ENCODE measurements around the gene TLCD2.
"Not testable (repeated sequence)": the region's sequence is repeated elsewhere in the genome, so short reads cannot be mapped to it uniquely, and the experiment has no call there.

TLCD2 gene

GRCh38 chr17:1746975-1747543 is 36.9 kb upstream of the TLCD2 start:
- peaks cover 0 to 12% of the 10 kb centered on the region in 2 donors for H3K4me1 ChIP-seq (ENCODE audit: control insufficient read depth in 2 of 2, insufficient read depth in 2 of 2, low read length in 2 of 2)
- no peaks in the 10 kb centered on the region for H3K27me3 ChIP-seq (ENCODE audit: control insufficient read depth in 2 of 2, insufficient read depth in 2 of 2, low read length in 2 of 2)
- H3K9me3 ChIP-seq (ENCODE audit: control insufficient read depth in 2 of 2, low read length in 2 of 2): no peaks in the 10 kb centered on the region
- no peak overlapping the region for H3K27ac ChIP-seq (ENCODE audit: low read depth in 2 of 2, low read length in 2 of 2)
- H3K36me3 ChIP-seq (ENCODE audit: control insufficient read depth in 2 of 2, insufficient read depth in 2 of 2, low read length in 2 of 2): no peaks in the 10 kb centered on the region
- peak overlapping the region in 1 of 2 donors; percentile 4 for H3K9ac ChIP-seq (ENCODE audit: low read depth in 1 of 2, low read length in 2 of 2)
- no peak overlapping the region for H3K4me3 ChIP-seq (ENCODE audit: low read length in 2 of 2)

GRCh38 chr17:1745513-1746020 is 35.4 kb upstream of the TLCD2 start:
- Histone ChIP-seq H3K9me3 (ENCODE audit: control insufficient read depth in 2 of 2, low read length in 2 of 2) (no peaks in the 10 kb centered on the region), H3K4me1 (ENCODE audit: control insufficient read depth in 2 of 2, insufficient read depth in 2 of 2, low read length in 2 of 2) (peaks cover 0 to 8% of the 10 kb centered on the region in 2 donors), H3K9ac (ENCODE audit: low read depth in 1 of 2, low read length in 2 of 2) (no peak overlapping the region), H3K36me3 (ENCODE audit: control insufficient read depth in 2 of 2, insufficient read depth in 2 of 2, low read length in 2 of 2) (no peaks in the 10 kb centered on the region), H3K27ac (ENCODE audit: low read depth in 2 of 2, low read length in 2 of 2) (no peak overlapping the region), H3K27me3 (ENCODE audit: control insufficient read depth in 2 of 2, insufficient read depth in 2 of 2, low read length in 2 of 2) (no peaks in the 10 kb centered on the region), H3K4me3 (ENCODE audit: low read length in 2 of 2) (no peak overlapping the region)

GRCh38 chr17:1744551-1745512 is 34.7 kb upstream of the TLCD2 start:
- Histone ChIP-seq H3K9ac (ENCODE audit: low read depth in 1 of 2, low read length in 2 of 2) (no peak overlapping the region), H3K4me1 (ENCODE audit: control insufficient read depth in 2 of 2, insufficient read depth in 2 of 2, low read length in 2 of 2) (peaks cover 0 to 8% of the 10 kb centered on the region in 2 donors)

GRCh38 chr17:1743088-1743439 is 32.9 kb upstream of the TLCD2 start:
- Histone ChIP-seq H3K4me3 (ENCODE audit: low read length in 2 of 2) (no peak overlapping the region), H3K9ac (ENCODE audit: low read depth in 1 of 2, low read length in 2 of 2) (no peak overlapping the region), H3K27me3 (ENCODE audit: control insufficient read depth in 2 of 2, insufficient read depth in 2 of 2, low read length in 2 of 2) (no peaks in the 10 kb centered on the region), H3K4me1 (ENCODE audit: control insufficient read depth in 2 of 2, insufficient read depth in 2 of 2, low read length in 2 of 2) (peaks cover 0 to 8% of the 10 kb centered on the region in 2 donors), H3K9me3 (ENCODE audit: control insufficient read depth in 2 of 2, low read length in 2 of 2) (no peaks in the 10 kb centered on the region), H3K36me3 (ENCODE audit: control insufficient read depth in 2 of 2, insufficient read depth in 2 of 2, low read length in 2 of 2) (no peaks in the 10 kb centered on the region), H3K27ac (ENCODE audit: low read depth in 2 of 2, low read length in 2 of 2) (no peak overlapping the region)

More at GRCh38 chr17:1744551-1745512, 34.7 kb upstream of the TLCD2 start:
- no peaks in the 10 kb centered on the region for H3K27me3 ChIP-seq (ENCODE audit: control insufficient read depth in 2 of 2, insufficient read depth in 2 of 2, low read length in 2 of 2)
- H3K27ac ChIP-seq (ENCODE audit: low read depth in 2 of 2, low read length in 2 of 2): no peak overlapping the region
- H3K36me3 ChIP-seq (ENCODE audit: control insufficient read depth in 2 of 2, insufficient read depth in 2 of 2, low read length in 2 of 2): no peaks in the 10 kb centered on the region
- no peak overlapping the region for H3K4me3 ChIP-seq (ENCODE audit: low read length in 2 of 2)
- no peaks in the 10 kb centered on the region for H3K9me3 ChIP-seq (ENCODE audit: control insufficient read depth in 2 of 2, low read length in 2 of 2)

DNA sequence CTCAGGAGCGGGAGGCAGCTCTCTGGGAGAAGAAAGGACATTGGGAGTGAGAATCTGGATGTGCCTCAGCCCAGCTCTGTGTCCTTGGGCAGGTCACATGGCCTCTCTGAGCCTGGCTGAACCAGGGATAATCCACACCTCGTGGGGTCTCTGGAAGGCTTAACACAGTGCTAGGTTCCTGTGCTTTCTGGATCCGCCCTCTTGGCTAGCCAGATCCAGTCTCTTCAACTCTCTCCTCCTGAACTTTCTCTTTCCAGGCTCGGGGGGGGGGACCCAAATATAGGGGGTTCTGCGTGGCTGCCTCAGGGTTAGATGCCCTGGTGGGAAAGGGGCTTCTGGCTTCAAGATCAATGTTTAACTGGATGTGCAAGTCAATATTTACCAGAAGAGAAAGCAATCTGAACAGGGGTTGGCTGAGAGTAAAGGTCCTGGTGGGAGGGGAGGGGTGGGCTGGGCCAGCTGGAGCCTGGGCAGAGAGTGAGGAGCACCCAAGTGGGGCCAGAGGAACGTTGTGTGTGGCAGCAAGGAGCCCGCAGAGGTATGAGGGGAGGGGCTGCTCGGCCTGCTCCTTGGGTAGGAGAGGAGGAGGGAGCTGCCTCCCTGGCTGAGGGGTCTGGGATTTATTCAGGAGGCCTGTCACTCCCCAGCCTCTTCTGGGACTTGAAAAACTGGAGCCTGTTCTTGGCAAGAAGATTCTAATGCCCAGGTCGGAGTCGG is 32.4 kb upstream of the TLCD2 start, which contains the start of gene SERPINF2:
SERPINF2 (plus strand) TSS at position 501 of the 717 bp plus-strand sequence. CDS start 2,125 bp downstream, outside the sequence.
- Histone ChIP-seq H3K4me1 (ENCODE audit: control insufficient read depth in 2 of 2, insufficient read depth in 2 of 2, low read length in 2 of 2) (peaks cover 0 to 8% of the 10 kb centered on the region in 2 donors), H3K27ac (ENCODE audit: low read depth in 2 of 2, low read length in 2 of 2) (no peak within 1 kb of the TSS), H3K4me3 (ENCODE audit: low read length in 2 of 2) (no peak within 1 kb of the TSS), H3K9me3 (ENCODE audit: control insufficient read depth in 2 of 2, low read length in 2 of 2) (no peaks in the 10 kb centered on the region), H3K9ac (ENCODE audit: low read depth in 1 of 2, low read length in 2 of 2) (no peak within 1 kb of the TSS), H3K27me3 (ENCODE audit: control insufficient read depth in 2 of 2, insufficient read depth in 2 of 2, low read length in 2 of 2) (no peaks in the 10 kb centered on the region), H3K36me3 (ENCODE audit: control insufficient read depth in 2 of 2, insufficient read depth in 2 of 2, low read length in 2 of 2) (peaks cover under 1 to 2% of the 10 kb centered on the region in 2 donors)

DNA sequence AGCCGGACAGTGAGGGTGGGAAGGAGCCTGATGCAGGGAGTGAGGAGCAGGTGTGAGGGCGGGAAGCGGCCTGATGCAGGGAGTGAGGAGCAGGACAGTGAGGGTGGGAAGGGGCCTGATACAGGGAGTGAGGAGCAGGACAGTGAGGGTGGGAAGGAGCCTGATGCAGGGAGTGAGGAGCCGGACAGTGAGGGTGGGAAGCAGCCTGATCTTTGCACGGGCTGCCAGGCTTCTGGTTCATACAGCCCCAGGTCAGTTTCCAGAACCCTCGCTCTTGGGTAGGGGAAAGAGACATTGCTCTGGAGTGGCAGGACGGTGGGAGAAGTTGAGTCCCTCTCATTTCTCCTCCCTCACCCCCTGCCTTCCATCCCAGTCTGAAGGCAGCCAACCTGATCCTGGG is 31.7 kb upstream of the TLCD2 start:
- H3K9ac ChIP-seq (ENCODE audit: low read depth in 1 of 2, low read length in 2 of 2); H3K27me3 ChIP-seq (ENCODE audit: control insufficient read depth in 2 of 2, insufficient read depth in 2 of 2, low read length in 2 of 2); H3K9me3 ChIP-seq (ENCODE audit: control insufficient read depth in 2 of 2, low read length in 2 of 2); H3K4me3 ChIP-seq (ENCODE audit: low read length in 2 of 2); H3K4me1 ChIP-seq (ENCODE audit: control insufficient read depth in 2 of 2, insufficient read depth in 2 of 2, low read length in 2 of 2); H3K36me3 ChIP-seq (ENCODE audit: control insufficient read depth in 2 of 2, insufficient read depth in 2 of 2, low read length in 2 of 2); H3K27ac ChIP-seq (ENCODE audit: low read depth in 2 of 2, low read length in 2 of 2): not testable (repeated sequence)

- Histone ChIP-seq H3K27ac (ENCODE audit: low read depth in 2 of 2, low read length in 2 of 2) (peak overlapping the region in 1 of 2 donors; percentile 4), H3K36me3 (ENCODE audit: control insufficient read depth in 2 of 2, insufficient read depth in 2 of 2, low read length in 2 of 2) (peaks cover 23 to 25% of the 10 kb centered on the region in 2 donors), H3K27me3 (ENCODE audit: control insufficient read depth in 2 of 2, insufficient read depth in 2 of 2, low read length in 2 of 2) (no peaks in the 10 kb centered on the region), H3K4me3 (ENCODE audit: low read length in 2 of 2) (no peak overlapping the region), H3K4me1 (ENCODE audit: control insufficient read depth in 2 of 2, insufficient read depth in 2 of 2, low read length in 2 of 2) (peaks cover 0 to 4% of the 10 kb centered on the region in 2 donors), H3K9ac (ENCODE audit: low read depth in 1 of 2, low read length in 2 of 2) (no peak overlapping the region), H3K9me3 (ENCODE audit: control insufficient read depth in 2 of 2, low read length in 2 of 2) (no peaks in the 10 kb centered on the region)
Observed at GRCh38 chr17:1737531-1738291, 27.5 kb upstream of the TLCD2 start.

GRCh38 chr17:1736348-1737281 is 26.4 kb upstream of the TLCD2 start:
- no peak overlapping the region for H3K27ac ChIP-seq (ENCODE audit: low read depth in 2 of 2, low read length in 2 of 2)

More at GRCh38 chr17:1736348-1737281, 26.4 kb upstream of the TLCD2 start:
- H3K9me3 ChIP-seq (ENCODE audit: control insufficient read depth in 2 of 2, low read length in 2 of 2): no peaks in the 10 kb centered on the region
- H3K36me3 ChIP-seq (ENCODE audit: control insufficient read depth in 2 of 2, insufficient read depth in 2 of 2, low read length in 2 of 2): peaks cover 23 to 27% of the 10 kb centered on the region in 2 donors
- H3K4me3 ChIP-seq (ENCODE audit: low read length in 2 of 2): no peak overlapping the region
- H3K9ac ChIP-seq (ENCODE audit: low read depth in 1 of 2, low read length in 2 of 2): no peak overlapping the region
- peaks cover 0 to 4% of the 10 kb centered on the region in 2 donors for H3K4me1 ChIP-seq (ENCODE audit: control insufficient read depth in 2 of 2, insufficient read depth in 2 of 2, low read length in 2 of 2)
- no peaks in the 10 kb centered on the region for H3K27me3 ChIP-seq (ENCODE audit: control insufficient read depth in 2 of 2, insufficient read depth in 2 of 2, low read length in 2 of 2)
